Nephron (organoid): ENCODE data around the gene CTNS.

Experiments
- H3K27ac Mint-ChIP-seq, 3 experiments: 2 replicates each; pipeline ENCODE4 v1.8.0; 2020; ENCODE audit warnings: mixed read lengths in 3 of 3, mild to moderate bottlenecking in 2 of 3, moderate library complexity in 1 of 3
- H3K27me3 Mint-ChIP-seq: 2 replicates; pipeline ENCODE4 v1.8.0; 2021; ENCODE audit warnings: low read depth, mild to moderate bottlenecking, moderate library complexity, mixed read lengths
- H3K36me3 Mint-ChIP-seq: 2 replicates; pipeline ENCODE4 v1.8.0; 2020; ENCODE audit warnings: low read depth, mixed read lengths
- H3K4me1 Mint-ChIP-seq: 2 replicates; pipeline ENCODE4 v1.8.0; 2020; ENCODE audit warnings: mixed read lengths
- H3K4me3 Mint-ChIP-seq, 3 experiments: 2 replicates each; pipeline ENCODE4 v1.8.0; 2020; ENCODE audit warnings: mild to moderate bottlenecking in 3 of 3, mixed read lengths in 3 of 3, moderate library complexity in 2 of 3
- H3K9me3 Mint-ChIP-seq: 2 replicates; pipeline ENCODE4 v1.8.0; 2020; ENCODE audit warnings: mixed read lengths
- CTCF ChIP-seq, 3 experiments: fragments of 200-600 bp; sonication (generic); IDR thresholded peaks; one replicate each; pipeline ENCODE4 v1.5.0; 2021; ENCODE audit warnings: antibody characterized with exemption in 3 of 3; ENCODE audit not compliant: unreplicated experiment in 3 of 3

The CTNS gene

GRCh38 chr17:3685174-3685573 lies 48.6 kb downstream of the CTNS start:
- Mint-ChIP-seq H3K36me3 (no peaks in the 10 kb centered on the region), H3K4me1 (no peaks in the 10 kb centered on the region), H3K9me3 (no peaks in the 10 kb centered on the region), H3K27me3 (peaks cover 16% of the 10 kb centered on the region), H3K4me3 (no peak overlapping the region), H3K27ac (no peak overlapping the region)
- no peak for TF ChIP-seq CTCF (IDR thresholded peaks at IDR 0.05; ENCODE audit: unreplicated experiment in 3 of 3)

GRCh38 chr17:3688027-3688553 lies 51.5 kb downstream of the CTNS start:
- no peak for TF ChIP-seq CTCF (IDR thresholded peaks at IDR 0.05; ENCODE audit: unreplicated experiment in 3 of 3)
- Mint-ChIP-seq H3K4me1 (no peaks in the 10 kb centered on the region), H3K9me3 (no peaks in the 10 kb centered on the region), H3K36me3 (no peaks in the 10 kb centered on the region), H3K4me3 (no peak overlapping the region), H3K27me3 (peaks cover 28% of the 10 kb centered on the region), H3K27ac (no peak overlapping the region)

- Mint-ChIP-seq H3K4me1 (no peaks in the 10 kb centered on the region), H3K36me3 (no peaks in the 10 kb centered on the region), H3K27me3 (peaks cover 28% of the 10 kb centered on the region), H3K9me3 (no peaks in the 10 kb centered on the region), H3K27ac (no peak overlapping the region), H3K4me3 (no peak overlapping the region)
- no peak for TF ChIP-seq CTCF (IDR thresholded peaks at IDR 0.05; ENCODE audit: unreplicated experiment in 3 of 3)
Observed at GRCh38 chr17:3688852-3689261, 52.3 kb downstream of the CTNS start.

GRCh38 chr17:3689262-3690093 lies 52.9 kb downstream of the CTNS start:
- Mint-ChIP-seq H3K9me3 (no peaks in the 10 kb centered on the region), H3K4me3 (no peak overlapping the region), H3K36me3 (no peaks in the 10 kb centered on the region), H3K4me1 (peaks cover 2% of the 10 kb centered on the region), H3K27ac (no peak overlapping the region), H3K27me3 (peaks cover 29% of the 10 kb centered on the region)
- TF ChIP-seq CTCF (IDR thresholded peaks at IDR 0.05; ENCODE audit: unreplicated experiment in 3 of 3): no peak

GRCh38 chr17:3690094-3690715 lies 53.6 kb downstream of the CTNS start:
- H3K4me3 Mint-ChIP-seq: no peak overlapping the region
- peaks cover 6% of the 10 kb centered on the region for H3K4me1 Mint-ChIP-seq
- no peaks in the 10 kb centered on the region for H3K9me3 Mint-ChIP-seq
- peaks cover 36% of the 10 kb centered on the region for H3K27me3 Mint-ChIP-seq
- H3K27ac Mint-ChIP-seq: no peak overlapping the region
- no peaks in the 10 kb centered on the region for H3K36me3 Mint-ChIP-seq
- TF ChIP-seq CTCF (IDR thresholded peaks at IDR 0.05; ENCODE audit: unreplicated experiment in 3 of 3): no peak
